Skeletal muscle satellite cell (primary cell): ENCODE results near the gene LAMB3.

ENCODE experiments used
- H3K27me3 ChIP-seq: 2 replicates; pipeline ENCODE4 v1.7.0; 2013; ENCODE audit warnings: low read length; ENCODE audit not compliant: control insufficient read depth, insufficient read depth
- H3K36me3 ChIP-seq: 2 replicates; pipeline ENCODE4 v1.7.0; 2013; ENCODE audit warnings: mild to moderate bottlenecking, control low read depth, low read length; ENCODE audit not compliant: insufficient read depth
- H3K4me1 ChIP-seq: 2 replicates; pipeline ENCODE4 v1.7.0; 2013; ENCODE audit warnings: low read length; ENCODE audit not compliant: control insufficient read depth, insufficient read depth
- H3K4me2 ChIP-seq: 2 replicates; pipeline ENCODE4 v1.7.0; 2013; ENCODE audit warnings: mild to moderate bottlenecking, low read length
- H3K4me3 ChIP-seq: 2 replicates; pipeline ENCODE4 v1.7.0; 2013; ENCODE audit warnings: low read length
- H3K9ac ChIP-seq: 2 replicates; pipeline ENCODE4 v1.7.0; 2013; ENCODE audit warnings: mild to moderate bottlenecking, low read depth, low read length, moderate library complexity
- H3K9me3 ChIP-seq: replicated peaks from 2 replicates; pipeline ENCODE4 v1.7.0; 2013; ENCODE audit warnings: mild to moderate bottlenecking, control low read depth, low read length

The LAMB3 gene

GRCh38 chr1:209585197-209585596 lies 67.0 kb downstream of the LAMB3 start:
- H3K4me2 ChIP-seq: peak overlapping the region; percentile 59
- H3K27me3 ChIP-seq: peaks cover 45% of the 10 kb centered on the region
- no peak overlapping the region for H3K4me3 ChIP-seq
- H3K9ac ChIP-seq: no peak overlapping the region
- H3K9me3 ChIP-seq: no peaks in the 10 kb centered on the region
- no peaks in the 10 kb centered on the region for H3K36me3 ChIP-seq
- H3K4me1 ChIP-seq: no peaks in the 10 kb centered on the region

GRCh38 chr1:209584231-209584672 lies 68.0 kb downstream of the LAMB3 start:
- no peak overlapping the region for H3K9ac ChIP-seq
- H3K9me3 ChIP-seq: no peaks in the 10 kb centered on the region
- no peak overlapping the region for H3K4me3 ChIP-seq
- no peaks in the 10 kb centered on the region for H3K4me1 ChIP-seq
- peaks cover 45% of the 10 kb centered on the region for H3K27me3 ChIP-seq
- H3K4me2 ChIP-seq: no peak overlapping the region
- H3K36me3 ChIP-seq: no peaks in the 10 kb centered on the region

GRCh38 chr1:209583408-209583807 lies 68.8 kb downstream of the LAMB3 start, which contains the start of gene CAMK1G:
TSS of gene CAMK1G (plus strand) at chr1:209583714. CDS start at chr1:209594984, 11,270 bp downstream.
- Histone ChIP-seq H3K4me3 (no peak within 1 kb of the TSS), H3K4me2 (no peak within 1 kb of the TSS), H3K9me3 (no peaks in the 10 kb centered on the region), H3K4me1 (no peaks in the 10 kb centered on the region), H3K27me3 (peaks cover 45% of the 10 kb centered on the region), H3K9ac (no peak within 1 kb of the TSS), H3K36me3 (no peaks in the 10 kb centered on the region)

- Histone ChIP-seq H3K4me1 (no peaks in the 10 kb centered on the region), H3K36me3 (no peaks in the 10 kb centered on the region), H3K27me3 (peaks cover 39% of the 10 kb centered on the region), H3K4me3 (no peak overlapping the region), H3K4me2 (no peak overlapping the region), H3K9me3 (no peaks in the 10 kb centered on the region), H3K9ac (no peak overlapping the region)
Observed at GRCh38 chr1:209580577-209580976, 71.6 kb downstream of the LAMB3 start.

- Histone ChIP-seq H3K4me3 (no peak overlapping the region), H3K27me3 (peaks cover 38% of the 10 kb centered on the region), H3K36me3 (no peaks in the 10 kb centered on the region), H3K9ac (no peak overlapping the region), H3K9me3 (no peaks in the 10 kb centered on the region), H3K4me2 (no peak overlapping the region), H3K4me1 (no peaks in the 10 kb centered on the region)
Observed at GRCh38 chr1:209577346-209577745, 74.9 kb downstream of the LAMB3 start.

GRCh38 chr1:209576392-209577197 lies 75.6 kb downstream of the LAMB3 start:
- no peak overlapping the region for H3K9ac ChIP-seq
- H3K36me3 ChIP-seq: no peaks in the 10 kb centered on the region
- no peak overlapping the region for H3K4me2 ChIP-seq
- H3K4me3 ChIP-seq: no peak overlapping the region
- H3K27me3 ChIP-seq: peaks cover 36% of the 10 kb centered on the region
- no peaks in the 10 kb centered on the region for H3K4me1 ChIP-seq
- no peaks in the 10 kb centered on the region for H3K9me3 ChIP-seq

- Histone ChIP-seq H3K4me3 (no peak overlapping the region), H3K9ac (no peak overlapping the region), H3K36me3 (no peaks in the 10 kb centered on the region), H3K9me3 (no peaks in the 10 kb centered on the region), H3K27me3 (peaks cover 39% of the 10 kb centered on the region), H3K4me1 (peaks cover 25% of the 10 kb centered on the region), H3K4me2 (no peak overlapping the region)
Observed at GRCh38 chr1:209570743-209571142, 81.5 kb downstream of the LAMB3 start.

- Histone ChIP-seq H3K9ac (peak overlapping the region; percentile 42), H3K4me3 (peak overlapping the region; percentile 50)
Observed at GRCh38 chr1:209569455-209570207, 82.6 kb downstream of the LAMB3 start.

GRCh38 chr1:209567698-209568175 lies 84.5 kb downstream of the LAMB3 start:
- Histone ChIP-seq H3K4me1 (peaks cover 28% of the 10 kb centered on the region), H3K9me3 (no peaks in the 10 kb centered on the region), H3K27me3 (peaks cover 14% of the 10 kb centered on the region), H3K36me3 (no peaks in the 10 kb centered on the region), H3K9ac (peak overlapping the region; percentile 29), H3K4me3 (peak overlapping the region; percentile 6), H3K4me2 (peak overlapping the region; percentile 54)

More at GRCh38 chr1:209569455-209570207, 82.6 kb downstream of the LAMB3 start:
- H3K27me3 ChIP-seq: peaks cover 28% of the 10 kb centered on the region
- no peaks in the 10 kb centered on the region for H3K9me3 ChIP-seq
- H3K4me2 ChIP-seq: peak overlapping the region; percentile 79
- peaks cover 28% of the 10 kb centered on the region for H3K4me1 ChIP-seq
- no peaks in the 10 kb centered on the region for H3K36me3 ChIP-seq

- Histone ChIP-seq H3K4me3 (no peak overlapping the region), H3K9me3 (no peaks in the 10 kb centered on the region), H3K4me1 (peaks cover 28% of the 10 kb centered on the region), H3K36me3 (no peaks in the 10 kb centered on the region), H3K9ac (peak overlapping the region; percentile 28), H3K4me2 (no peak overlapping the region), H3K27me3 (peaks cover 11% of the 10 kb centered on the region)
Observed at GRCh38 chr1:209565759-209566678, 86.2 kb downstream of the LAMB3 start.
